IMR-90 (cell line): ENCODE measurements around the gene GPX1. TPM values are rescaled to one million over a fixed set of nuclear protein-coding genes. Genes with fewer than 3 reads are reported as not detected.

Experiments used
- ATAC-seq: fragments of 200-7000 bp; cut with Tn5 transposase; 2 replicates; pipeline ENCODE4 v1.9.1; 2020; ENCODE audit warnings: low read depth, mild to moderate bottlenecking, moderate library complexity
- BruUV-seq: library from RNA; stranded (reverse); fragments of 400-500 nt; replicated peaks from 2 replicates; lab custom pipeline; 2021; lab: Mats Ljungman, UMichigan
- CTCF ChIA-PET: fragments of 300-600 bp; formaldehyde crosslinking; extraction: SDS; loops from one replicate; lab custom pipeline; 2021; ENCODE audit warnings: antibody characterized with exemption; lab: Yijun Ruan, JAX
- POLR2A ChIA-PET: fragments of 300-600 bp; sonication (Branson Sonifier 250); formaldehyde crosslinking; loops from one replicate; lab custom pipeline; 2022; ENCODE audit warnings: antibody characterized with exemption; ENCODE audit not compliant: unreplicated experiment; lab: Charles Lee
- DNase-seq: peaks from one replicate; pipeline ENCODE4 v3.0.0; 2013
- H2AFZ ChIP-seq: replicated peaks from 2 replicates; pipeline ENCODE3; 2013; ENCODE audit warnings: low read length, mild to moderate bottlenecking; ENCODE audit not compliant: poor library complexity
- H2AK5ac ChIP-seq: 2 replicates; pipeline ENCODE4 v1.6.1; 2013; ENCODE audit warnings: low read depth, low read length, inconsistent platforms
- H2AK9ac ChIP-seq: replicated peaks from 2 replicates; pipeline ENCODE3; 2013; ENCODE audit warnings: mild to moderate bottlenecking, low read depth, low read length, moderate library complexity; ENCODE audit not compliant: poor library complexity
- H2BK120ac ChIP-seq: 2 replicates; pipeline ENCODE4 v1.6.1; 2013; ENCODE audit warnings: low read depth, low read length, inconsistent platforms
- H2BK15ac ChIP-seq: 3 replicates; pipeline ENCODE4 v1.6.1; 2013; ENCODE audit warnings: low read depth, low read length, inconsistent platforms
- H2BK20ac ChIP-seq: 2 replicates; pipeline ENCODE4 v1.6.1; 2013; ENCODE audit warnings: low read depth, mild to moderate bottlenecking, inconsistent platforms, low read length, moderate library complexity
- H2BK5ac ChIP-seq: 2 replicates; pipeline ENCODE4 v1.6.1; 2013; ENCODE audit warnings: mild to moderate bottlenecking, low read depth, low read length, inconsistent platforms; ENCODE audit not compliant: poor library complexity, severe bottlenecking
- H3K14ac ChIP-seq: replicated peaks from 2 replicates; pipeline ENCODE4 v1.6.1; 2013; ENCODE audit warnings: low read depth, low read length, inconsistent platforms
- H3K18ac ChIP-seq: 2 replicates; pipeline ENCODE4 v1.6.1; 2013; ENCODE audit warnings: low read depth, low read length, control low read depth
- H3K23ac ChIP-seq: 2 replicates; pipeline ENCODE4 v1.6.1; 2013; ENCODE audit warnings: low read depth, low read length, inconsistent platforms
- H3K27ac ChIP-seq: 2 replicates; pipeline ENCODE4 v1.5.1; 2013; ENCODE audit warnings: mild to moderate bottlenecking, control low read depth, low read length; ENCODE audit not compliant: insufficient read depth
- H3K27me3 ChIP-seq: 2 replicates; pipeline ENCODE4 v1.6.1; 2013; ENCODE audit warnings: low read length; ENCODE audit not compliant: control insufficient read depth, insufficient read depth
- H3K36me3 ChIP-seq: 2 replicates; pipeline ENCODE4 v1.6.1; 2013; ENCODE audit warnings: low read length, mixed read lengths; ENCODE audit not compliant: control insufficient read depth, insufficient read depth
- H3K4ac ChIP-seq: 2 replicates; pipeline ENCODE4 v1.6.1; 2013; ENCODE audit warnings: low read depth, low read length, inconsistent platforms
- H3K4me1 ChIP-seq: 2 replicates; pipeline ENCODE4 v1.6.1; 2013; ENCODE audit warnings: low read length, mixed read lengths; ENCODE audit not compliant: control insufficient read depth, insufficient read depth
- H3K4me2 ChIP-seq: 2 replicates; pipeline ENCODE4 v1.6.1; 2013; ENCODE audit warnings: low read depth, mild to moderate bottlenecking, control low read depth, low read length, moderate library complexity
- H3K4me3 ChIP-seq: 2 replicates; pipeline ENCODE4 v1.5.1; 2013; ENCODE audit warnings: low read depth, mild to moderate bottlenecking, control low read depth, low read length, moderate library complexity; ENCODE audit not compliant: insufficient read depth
- H3K56ac ChIP-seq: 2 replicates; pipeline ENCODE4 v1.6.1; 2013; ENCODE audit warnings: low read length, inconsistent platforms; ENCODE audit not compliant: insufficient read depth; ENCODE audit errors: extremely low read depth
- H3K79me1 ChIP-seq, 2 experiments: 2 replicates each; pipeline ENCODE4 v1.6.1; 2013; ENCODE audit warnings: low read length in 2 of 2, inconsistent platforms in 1 of 2, low read depth in 1 of 2
- H3K9ac ChIP-seq: 2 replicates; pipeline ENCODE4 v1.6.1; 2013; ENCODE audit warnings: low read depth, low read length, control low read depth
- H3K9me1 ChIP-seq: 2 replicates; pipeline ENCODE4 v1.6.1; 2013; ENCODE audit warnings: low read length, inconsistent platforms; ENCODE audit not compliant: insufficient read depth
- H3K9me3 ChIP-seq: 2 replicates; pipeline ENCODE4 v1.6.1; 2013; ENCODE audit warnings: low read length; ENCODE audit not compliant: control insufficient read depth, insufficient read depth
- H4K20me1 ChIP-seq: 2 replicates; pipeline ENCODE4 v1.6.1; 2013; ENCODE audit warnings: low read length, inconsistent platforms; ENCODE audit not compliant: insufficient read depth
- H4K5ac ChIP-seq: 2 replicates; pipeline ENCODE4 v1.6.1; 2013; ENCODE audit warnings: mild to moderate bottlenecking, low read depth, low read length, control low read depth
- H4K8ac ChIP-seq, 2 experiments: 2 replicates each; pipeline ENCODE4 v1.6.1; 2013; ENCODE audit warnings: low read depth in 2 of 2, low read length in 2 of 2, control low read depth in 1 of 2, inconsistent platforms in 1 of 2
- H4K91ac ChIP-seq: 2 replicates; pipeline ENCODE4 v1.6.1; 2013; ENCODE audit warnings: low read depth, low read length, inconsistent platforms; ENCODE audit not compliant: insufficient read depth
- BHLHE40 ChIP-seq: fragments of 150-350 bp; IDR thresholded peaks from 2 replicates; pipeline ENCODE4 v1.6.1; 2016; ENCODE audit warnings: mild to moderate bottlenecking, low read depth, low read length
- CEBPB ChIP-seq: IDR thresholded peaks from 2 replicates; pipeline ENCODE4 v1.6.1; 2012; ENCODE audit warnings: low read depth, low read length, improper control_type of control experiment
- CHD1 ChIP-seq: IDR thresholded peaks from 2 replicates; pipeline ENCODE4 v1.6.1; 2012; ENCODE audit warnings: low read depth, low read length, improper control_type of control experiment
- FOS ChIP-seq: fragments of 150-350 bp; IDR thresholded peaks from 2 replicates; pipeline ENCODE4 v1.6.1; 2016; ENCODE audit warnings: low read depth, low read length
- MAFK ChIP-seq: IDR thresholded peaks from 2 replicates; pipeline ENCODE4 v1.6.1; 2012; ENCODE audit warnings: low read depth, low read length, improper control_type of control experiment
- MAZ ChIP-seq: IDR thresholded peaks from 2 replicates; pipeline ENCODE4 v1.6.1; 2012; ENCODE audit warnings: low read depth, mild to moderate bottlenecking, low read length, improper control_type of control experiment, moderate library complexity, borderline replicate concordance
- MXI1 ChIP-seq: IDR thresholded peaks from 2 replicates; pipeline ENCODE4 v1.6.1; 2012; ENCODE audit warnings: low read depth, mild to moderate bottlenecking, low read length, moderate library complexity, borderline replicate concordance
- NFE2L2 ChIP-seq: fragments of 150-350 bp; IDR thresholded peaks from 2 replicates; pipeline ENCODE4 v1.6.1; 2016; ENCODE audit warnings: low read depth, mild to moderate bottlenecking, low read length
- POLR2A ChIP-seq: IDR thresholded peaks from 2 replicates; pipeline ENCODE4 v1.6.1; 2012; ENCODE audit warnings: mild to moderate bottlenecking, low read depth, low read length
- RAD21 ChIP-seq: IDR thresholded peaks from 2 replicates; pipeline ENCODE4 v1.6.1; 2012; ENCODE audit warnings: low read length, improper control_type of control experiment
- RCOR1 ChIP-seq: IDR thresholded peaks from 2 replicates; pipeline ENCODE4 v1.6.1; 2012; ENCODE audit warnings: mild to moderate bottlenecking, low read length, improper control_type of control experiment; ENCODE audit not compliant: insufficient replicate concordance
- RFX5 ChIP-seq: IDR thresholded peaks from 2 replicates; pipeline ENCODE4 v1.8.0; 2012; ENCODE audit warnings: low read depth, mild to moderate bottlenecking, low read length, moderate library complexity
- SMC3 ChIP-seq: fragments of 150-350 bp; IDR thresholded peaks from 2 replicates; pipeline ENCODE4 v1.6.1; 2016; ENCODE audit warnings: low read depth, mild to moderate bottlenecking, antibody characterized with exemption, low read length, moderate library complexity
- WGBS, 2 experiments: methylation state at CpG; one replicate each; pipeline versions ENCODE4 v1.1.5 to v1.1.7; 2013; ENCODE audit warnings: missing lambda C conversion rate in 2 of 2; ENCODE audit not compliant: insufficient read length in 1 of 2; ENCODE audit errors: extremely low coverage in 2 of 2; 5-methylcytosine and 5-hydroxymethylcytosine counted together
- dilution Hi-C: fragments of 300-500 bp; cut with HindIII; formaldehyde crosslinking; loops from one replicate; pipeline ENCODE4 v1.14.3; 2018; ENCODE audit warnings: low sequenced_read_pairs; ENCODE audit not compliant: unreplicated experiment
- in situ Hi-C: fragments of 300-500 bp; cut with MboI; formaldehyde crosslinking; loops from 3 replicates; pipeline ENCODE4 v1.14.3; 2019; ENCODE audit warnings: low sequenced_read_pairs, inconsistent platforms, mixed read lengths
- intact Hi-C: fragments of 100-400 bp; cut with micrococcal nuclease; formaldehyde crosslinking; loops from 2 replicates; pipeline ENCODE4 v1.10.0; 2022
- polyA plus RNA-seq, 3 experiments: library from polyadenylated mRNA; depleted of rRNA; stranded (reverse); fragments of >200 nt; gene quantifications; 2 replicates each; pipeline ENCODE4 v1.2.3, GENCODE V29; 2012; ENCODE audit warnings: low replicate concordance in 1 of 3
- total RNA-seq: library from RNA; depleted of rRNA; stranded (reverse); fragments of >200 nt; gene quantifications from 2 replicates; pipeline ENCODE4 v1.2.3, GENCODE V29; 2012
- TF ChIP-seq, protein P1 (sequence below): fragments of 150-350 bp; IDR thresholded peaks from 2 replicates; pipeline ENCODE4 v1.6.1; 2017; ENCODE audit warnings: mild to moderate bottlenecking, antibody characterized with exemption, low read length, low read depth
- TF ChIP-seq, protein P2 (sequence below): fragments of 150-350 bp; IDR thresholded peaks from 2 replicates; pipeline ENCODE4 v1.6.1; 2016; ENCODE audit warnings: low read depth, mild to moderate bottlenecking, low read length, moderate library complexity, borderline replicate concordance
- TF ChIP-seq, protein P3 (sequence below): conservative IDR thresholded peaks from 2 replicates; pipeline ENCODE4 v1.5.1; 2012; ENCODE audit warnings: mild to moderate bottlenecking, low read depth, low read length, improper control_type of control experiment

The GPX1 gene
- total and polyA plus RNA-seq, 2 of the 4 experiments (the other 2 are of a cell fraction): 128 to 680 TPM

DNA sequence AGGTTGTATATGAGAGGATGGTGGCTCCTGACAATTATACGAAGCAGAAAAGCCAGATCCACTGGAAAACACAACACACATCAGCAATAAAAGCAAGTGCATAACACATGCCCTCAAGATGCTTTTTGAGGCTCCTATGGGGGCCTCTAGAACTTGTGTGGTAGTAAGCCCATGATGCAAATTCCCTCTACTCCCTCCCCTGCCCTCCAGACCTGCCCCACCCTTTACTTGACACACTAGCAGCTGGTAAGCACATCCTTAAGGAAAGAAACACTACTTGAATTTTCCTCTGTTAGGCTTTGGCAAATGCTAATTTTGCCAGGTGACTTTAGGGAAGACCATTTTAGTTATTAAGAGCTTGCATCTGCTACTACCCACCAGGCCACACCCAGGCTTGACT lies 47.5 kb downstream of the GPX1 start:
- no CpG with 5 or more reads among the region's 1 CpG for WGBS, 2 experiments
- CTCF ChIA-PET: no interaction called here

More for the DNA sequence above, 47.5 kb downstream of the GPX1 start:
- BruUV-seq: no TSS peak
- no peak overlapping the region for H2AK5ac ChIP-seq
- no peak overlapping the region for H3K23ac ChIP-seq
- H3K4me3 ChIP-seq: no peak overlapping the region
- no peak overlapping the region for H4K91ac ChIP-seq
- no peak overlapping the region for H3K56ac ChIP-seq
- H2BK120ac ChIP-seq: no peak overlapping the region
- H3K27me3 ChIP-seq: no peaks in the 10 kb centered on the region
- no peak overlapping the region for H3K14ac ChIP-seq
- H3K4ac ChIP-seq: no peak overlapping the region
- dilution Hi-C loops (no loop called here), intact Hi-C loops (no loop called here), in situ Hi-C loops (no loop called here)
- no peaks in the 10 kb centered on the region for H3K4me1 ChIP-seq
- H2BK20ac ChIP-seq: no peak overlapping the region
- no peak overlapping the region for H3K18ac ChIP-seq
- ATAC-seq: no peak
- peaks cover 3 to 40% of the 10 kb centered on the region in 2 experiments; a peak in 3 of 4 replicates for H3K79me1 ChIP-seq
- peaks cover 51% of the 10 kb centered on the region for H3K36me3 ChIP-seq
- H3K9me3 ChIP-seq: no peaks in the 10 kb centered on the region
- no peak overlapping the region for H4K8ac ChIP-seq
- no peak overlapping the region for H3K9ac ChIP-seq
- H2AFZ ChIP-seq: no peak overlapping the region
- no peak overlapping the region for H3K27ac ChIP-seq
- TF ChIP-seq NFE2L2 (no peak), FOS (no peak), MAZ (no peak), MAFK (no peak), RFX5 (no peak), CHD1 (no peak), CEBPB (no peak), RAD21 (no peak), MXI1 (no peak), BHLHE40 (no peak), RCOR1 (no peak), SMC3 (no peak), POLR2A (no peak)
- TF ChIP-seq, protein P1, sequence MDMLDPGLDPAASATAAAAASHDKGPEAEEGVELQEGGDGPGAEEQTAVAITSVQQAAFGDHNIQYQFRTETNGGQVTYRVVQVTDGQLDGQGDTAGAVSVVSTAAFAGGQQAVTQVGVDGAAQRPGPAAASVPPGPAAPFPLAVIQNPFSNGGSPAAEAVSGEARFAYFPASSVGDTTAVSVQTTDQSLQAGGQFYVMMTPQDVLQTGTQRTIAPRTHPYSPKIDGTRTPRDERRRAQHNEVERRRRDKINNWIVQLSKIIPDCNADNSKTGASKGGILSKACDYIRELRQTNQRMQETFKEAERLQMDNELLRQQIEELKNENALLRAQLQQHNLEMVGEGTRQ: no peak
- TF ChIP-seq, protein P2, sequence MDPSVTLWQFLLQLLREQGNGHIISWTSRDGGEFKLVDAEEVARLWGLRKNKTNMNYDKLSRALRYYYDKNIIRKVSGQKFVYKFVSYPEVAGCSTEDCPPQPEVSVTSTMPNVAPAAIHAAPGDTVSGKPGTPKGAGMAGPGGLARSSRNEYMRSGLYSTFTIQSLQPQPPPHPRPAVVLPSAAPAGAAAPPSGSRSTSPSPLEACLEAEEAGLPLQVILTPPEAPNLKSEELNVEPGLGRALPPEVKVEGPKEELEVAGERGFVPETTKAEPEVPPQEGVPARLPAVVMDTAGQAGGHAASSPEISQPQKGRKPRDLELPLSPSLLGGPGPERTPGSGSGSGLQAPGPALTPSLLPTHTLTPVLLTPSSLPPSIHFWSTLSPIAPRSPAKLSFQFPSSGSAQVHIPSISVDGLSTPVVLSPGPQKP: no peak
- TF ChIP-seq, protein P3, sequence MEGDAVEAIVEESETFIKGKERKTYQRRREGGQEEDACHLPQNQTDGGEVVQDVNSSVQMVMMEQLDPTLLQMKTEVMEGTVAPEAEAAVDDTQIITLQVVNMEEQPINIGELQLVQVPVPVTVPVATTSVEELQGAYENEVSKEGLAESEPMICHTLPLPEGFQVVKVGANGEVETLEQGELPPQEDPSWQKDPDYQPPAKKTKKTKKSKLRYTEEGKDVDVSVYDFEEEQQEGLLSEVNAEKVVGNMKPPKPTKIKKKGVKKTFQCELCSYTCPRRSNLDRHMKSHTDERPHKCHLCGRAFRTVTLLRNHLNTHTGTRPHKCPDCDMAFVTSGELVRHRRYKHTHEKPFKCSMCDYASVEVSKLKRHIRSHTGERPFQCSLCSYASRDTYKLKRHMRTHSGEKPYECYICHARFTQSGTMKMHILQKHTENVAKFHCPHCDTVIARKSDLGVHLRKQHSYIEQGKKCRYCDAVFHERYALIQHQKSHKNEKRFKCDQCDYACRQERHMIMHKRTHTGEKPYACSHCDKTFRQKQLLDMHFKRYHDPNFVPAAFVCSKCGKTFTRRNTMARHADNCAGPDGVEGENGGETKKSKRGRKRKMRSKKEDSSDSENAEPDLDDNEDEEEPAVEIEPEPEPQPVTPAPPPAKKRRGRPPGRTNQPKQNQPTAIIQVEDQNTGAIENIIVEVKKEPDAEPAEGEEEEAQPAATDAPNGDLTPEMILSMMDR: no peak
- no peak overlapping the region for H3K4me2 ChIP-seq
- no peak overlapping the region for H4K5ac ChIP-seq
- DNase-seq: no peak
- no peak overlapping the region for H2BK5ac ChIP-seq
- 0 out of 2 replicates have a peak, but pooled peaks cover 3% of the 10 kb centered on the region for H4K20me1 ChIP-seq
- no peak overlapping the region for H2AK9ac ChIP-seq
- POLR2A ChIA-PET: no interaction called here
- H3K9me1 ChIP-seq: peaks cover 9% of the 10 kb centered on the region
- H2BK15ac ChIP-seq: no peak overlapping the region
